ENCODE data around the gene PPM1L. TPM values are rescaled to one million over a fixed set of nuclear protein-coding genes. Genes with fewer than 3 reads are reported as not detected.
"Not testable (repeated sequence)": the region's sequence is repeated elsewhere in the genome, so short reads cannot be mapped to it uniquely, and the experiment has no call there.

The PPM1L gene
- total RNA-seq, 2 donors from 2014 or later = 13.3 to 25.3 TPM

DNA sequence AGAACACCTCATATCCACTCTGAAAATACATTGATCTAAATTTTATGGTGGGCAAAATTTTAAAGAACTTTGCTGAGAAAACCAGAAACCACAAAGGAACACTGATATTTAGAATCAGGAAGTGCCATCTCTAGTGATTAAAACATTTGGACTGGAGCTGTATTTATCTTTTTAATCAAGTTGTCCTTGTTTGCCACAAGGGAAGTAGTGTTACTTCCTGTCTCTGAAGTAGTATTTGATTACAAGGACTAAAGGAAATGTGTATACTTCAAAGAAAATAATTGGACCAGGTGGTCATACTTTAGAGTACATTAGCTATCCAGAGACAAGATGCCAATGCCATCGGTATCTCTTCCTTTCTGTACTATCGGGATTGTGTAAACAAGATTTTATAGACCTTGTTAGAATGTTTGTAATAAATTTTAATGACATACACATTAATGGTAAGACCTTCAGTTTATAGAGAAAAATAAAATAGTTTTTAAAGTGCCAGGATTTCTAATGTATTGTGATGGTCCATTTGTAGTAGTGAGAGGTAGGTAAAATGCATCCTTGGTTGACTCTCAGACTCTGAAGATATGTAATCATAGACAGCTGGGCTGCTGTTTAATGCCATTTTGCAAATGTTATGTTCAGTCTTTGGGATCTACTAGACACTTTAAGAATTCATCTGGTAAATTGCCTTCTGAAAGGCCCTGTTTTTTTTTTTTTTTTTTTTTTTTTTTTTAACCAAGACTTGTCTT, 217.2 kb downstream of the PPM1L start:
- DNase-seq (ENCODE audit: low spot score) = no peak
- H3K36me3 ChIP-seq = no peaks in the 10 kb centered on the region

DNA sequence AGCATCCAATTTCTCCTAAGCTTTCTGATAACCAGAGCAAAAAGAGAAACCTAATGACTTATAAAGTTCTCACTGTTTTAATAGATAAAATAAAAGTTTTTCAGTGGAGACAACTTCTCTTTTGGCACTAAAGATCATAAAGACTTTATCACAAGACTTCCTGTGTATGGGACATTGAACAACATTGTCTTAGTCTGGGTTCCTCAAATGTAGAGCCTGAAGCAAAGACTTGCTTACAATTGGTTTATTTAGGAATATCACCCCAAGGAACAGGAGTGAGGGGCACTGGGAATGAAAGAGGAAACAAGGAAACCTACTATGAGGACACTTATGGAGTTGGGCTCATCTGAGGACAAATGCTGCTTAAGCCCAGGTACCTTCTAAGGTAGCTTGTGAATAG, 221.7 kb downstream of the PPM1L start:
- no peaks in the 10 kb centered on the region for H3K27me3 ChIP-seq (replicated peaks; ENCODE audit: insufficient read depth)
- H3K9me3 ChIP-seq = no peaks in the 10 kb centered on the region
- no peaks in the 10 kb centered on the region for H3K4me1 ChIP-seq (ENCODE audit: control insufficient read depth in 1 of 2, low read depth in 2 of 2)
- no peak for DNase-seq (ENCODE audit: low spot score)
- no peak overlapping the region for H3K27ac ChIP-seq
- no peak for ATAC-seq (ENCODE audit: insufficient number of reproducible peaks, low FRiP score, low read depth)
- TF ChIP-seq, protein P1, sequence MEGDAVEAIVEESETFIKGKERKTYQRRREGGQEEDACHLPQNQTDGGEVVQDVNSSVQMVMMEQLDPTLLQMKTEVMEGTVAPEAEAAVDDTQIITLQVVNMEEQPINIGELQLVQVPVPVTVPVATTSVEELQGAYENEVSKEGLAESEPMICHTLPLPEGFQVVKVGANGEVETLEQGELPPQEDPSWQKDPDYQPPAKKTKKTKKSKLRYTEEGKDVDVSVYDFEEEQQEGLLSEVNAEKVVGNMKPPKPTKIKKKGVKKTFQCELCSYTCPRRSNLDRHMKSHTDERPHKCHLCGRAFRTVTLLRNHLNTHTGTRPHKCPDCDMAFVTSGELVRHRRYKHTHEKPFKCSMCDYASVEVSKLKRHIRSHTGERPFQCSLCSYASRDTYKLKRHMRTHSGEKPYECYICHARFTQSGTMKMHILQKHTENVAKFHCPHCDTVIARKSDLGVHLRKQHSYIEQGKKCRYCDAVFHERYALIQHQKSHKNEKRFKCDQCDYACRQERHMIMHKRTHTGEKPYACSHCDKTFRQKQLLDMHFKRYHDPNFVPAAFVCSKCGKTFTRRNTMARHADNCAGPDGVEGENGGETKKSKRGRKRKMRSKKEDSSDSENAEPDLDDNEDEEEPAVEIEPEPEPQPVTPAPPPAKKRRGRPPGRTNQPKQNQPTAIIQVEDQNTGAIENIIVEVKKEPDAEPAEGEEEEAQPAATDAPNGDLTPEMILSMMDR (IDR thresholded peaks at IDR 0.05) = no peak
- H3K4me3 ChIP-seq = no peak overlapping the region
- H3K36me3 ChIP-seq = no peaks in the 10 kb centered on the region

More for the DNA sequence above, 217.2 kb downstream of the PPM1L start:
- TF ChIP-seq, protein P1 (IDR thresholded peaks at IDR 0.05) = no peak
- no peaks in the 10 kb centered on the region for H3K9me3 ChIP-seq
- no peaks in the 10 kb centered on the region for H3K27me3 ChIP-seq (replicated peaks; ENCODE audit: insufficient read depth)
- H3K4me1 ChIP-seq (ENCODE audit: control insufficient read depth in 1 of 2, low read depth in 2 of 2) = no peaks in the 10 kb centered on the region
- no peak overlapping the region for H3K4me3 ChIP-seq
- no peak overlapping the region for H3K27ac ChIP-seq
- ATAC-seq (ENCODE audit: insufficient number of reproducible peaks, low FRiP score, low read depth) = no peak

DNA sequence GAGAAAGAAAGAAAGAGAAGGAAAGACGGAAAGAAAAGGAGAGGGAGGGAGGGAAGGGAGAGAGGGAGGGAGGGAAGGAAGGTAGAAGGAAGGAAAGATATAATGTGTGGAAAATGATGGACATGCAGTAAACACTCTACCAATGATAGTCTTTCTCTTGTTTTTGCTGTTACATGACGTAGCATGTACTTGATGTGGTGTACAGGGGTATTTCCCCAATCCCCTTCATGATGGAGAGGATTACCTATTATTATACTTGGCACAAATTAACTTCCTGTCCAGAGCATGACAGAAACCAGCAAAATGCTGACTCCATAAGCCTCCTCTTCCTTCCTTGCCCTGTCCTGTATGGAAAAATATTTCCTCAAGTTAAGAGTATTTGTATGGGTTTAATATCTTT, 224.7 kb downstream of the PPM1L start:
- Histone ChIP-seq H3K36me3 (no peaks in the 10 kb centered on the region), H3K4me3 (no peak overlapping the region), H3K4me1 (ENCODE audit: control insufficient read depth in 1 of 2, low read depth in 2 of 2) (no peaks in the 10 kb centered on the region), H3K9me3 (no peaks in the 10 kb centered on the region), H3K27me3 (replicated peaks; ENCODE audit: insufficient read depth) (no peaks in the 10 kb centered on the region), H3K27ac (no peak overlapping the region)
- TF ChIP-seq, protein P1 (IDR thresholded peaks at IDR 0.05) = no peak
- DNase-seq (ENCODE audit: low spot score) (no peak), ATAC-seq (ENCODE audit: insufficient number of reproducible peaks, low FRiP score, low read depth) (no peak)

DNA sequence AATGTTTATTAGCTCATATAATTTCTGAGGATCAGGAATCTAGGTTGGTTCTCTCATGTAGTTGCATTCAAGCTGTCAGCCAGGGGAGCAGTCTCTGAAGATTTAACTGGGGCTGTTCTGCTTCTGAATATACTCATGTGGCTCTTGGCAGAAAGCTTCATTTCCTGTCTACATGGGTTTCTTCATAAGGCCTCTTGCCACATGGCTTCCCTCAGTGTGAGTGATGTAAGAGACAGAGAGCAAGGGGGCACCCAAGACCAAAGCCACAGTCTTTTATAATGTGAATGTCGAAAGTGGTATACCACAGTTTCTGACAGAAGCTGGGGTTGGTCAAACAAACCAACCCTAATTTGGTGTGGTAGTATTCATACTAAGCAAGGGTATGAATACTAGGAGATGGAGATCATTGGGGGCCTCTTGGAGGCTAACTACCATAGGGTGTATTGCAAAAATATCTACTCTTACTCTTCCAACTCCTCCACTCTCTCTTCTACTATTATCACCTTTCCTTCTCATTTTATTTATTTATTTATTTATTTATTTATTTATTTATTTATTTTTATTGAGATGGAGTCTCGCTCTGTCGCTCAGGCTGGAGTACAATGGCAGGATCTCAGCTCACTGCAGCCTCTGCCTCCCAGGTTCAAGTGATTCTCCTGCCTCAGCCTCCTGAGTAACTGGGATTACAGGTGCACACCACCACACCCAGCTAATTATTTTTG, 225.3 kb downstream of the PPM1L start:
- Histone ChIP-seq H3K27me3 (replicated peaks; ENCODE audit: insufficient read depth) (no peaks in the 10 kb centered on the region), H3K36me3 (no peaks in the 10 kb centered on the region), H3K4me3 (no peak overlapping the region), H3K27ac (no peak overlapping the region), H3K4me1 (ENCODE audit: control insufficient read depth in 1 of 2, low read depth in 2 of 2) (no peaks in the 10 kb centered on the region), H3K9me3 (no peaks in the 10 kb centered on the region)
- TF ChIP-seq, protein P1 (IDR thresholded peaks at IDR 0.05) = no peak
- ATAC-seq (ENCODE audit: insufficient number of reproducible peaks, low FRiP score, low read depth) (no peak), DNase-seq (ENCODE audit: low spot score) (no peak)

DNA sequence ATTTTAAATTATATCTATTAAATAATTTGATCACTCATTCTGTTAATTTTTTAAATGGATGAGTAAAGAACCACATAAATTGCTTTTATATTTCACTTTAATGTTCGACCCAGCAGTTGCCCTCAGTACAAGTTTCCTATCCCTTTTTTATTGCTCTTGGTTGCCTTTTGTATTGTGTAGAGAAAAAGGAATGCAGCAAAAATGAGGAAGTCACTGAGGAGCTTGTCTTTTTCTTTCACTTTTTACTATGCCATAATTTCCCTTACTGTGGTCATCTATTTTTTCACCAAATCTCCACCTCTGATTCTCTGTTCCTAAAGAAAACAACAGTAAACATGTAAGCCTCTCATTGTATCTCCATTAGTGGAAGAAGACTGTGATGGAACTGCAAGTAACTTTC, 226.5 kb downstream of the PPM1L start:
- H3K27ac ChIP-seq = no peak overlapping the region
- H3K27me3 ChIP-seq (replicated peaks; ENCODE audit: insufficient read depth) = no peaks in the 10 kb centered on the region
- DNase-seq (ENCODE audit: low spot score) (no peak), ATAC-seq (ENCODE audit: insufficient number of reproducible peaks, low FRiP score, low read depth) (no peak)
- TF ChIP-seq, protein P1 (IDR thresholded peaks at IDR 0.05) = no peak
- H3K9me3 ChIP-seq = no peaks in the 10 kb centered on the region
- H3K4me3 ChIP-seq = no peak overlapping the region
- no peaks in the 10 kb centered on the region for H3K4me1 ChIP-seq (ENCODE audit: control insufficient read depth in 1 of 2, low read depth in 2 of 2)
- H3K36me3 ChIP-seq = no peaks in the 10 kb centered on the region

DNA sequence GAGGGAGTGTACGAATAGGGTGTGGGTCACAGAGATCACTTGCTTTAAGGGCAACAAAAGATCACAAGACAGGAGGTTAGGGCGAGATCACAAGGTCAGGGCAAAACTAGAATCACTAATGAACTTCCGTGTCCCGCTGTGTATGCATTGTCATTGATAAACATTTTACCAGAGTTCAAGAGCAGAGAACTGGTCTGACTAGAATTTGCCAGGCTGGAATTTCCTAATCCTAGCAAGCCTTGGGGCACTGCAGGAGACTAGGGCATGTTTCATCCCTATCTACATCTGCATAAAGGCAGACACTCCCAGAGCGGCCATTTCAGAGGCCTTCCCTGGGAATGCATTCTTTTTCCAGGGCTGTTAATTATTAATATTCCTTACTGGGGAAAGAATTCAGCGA, 227.9 kb downstream of the PPM1L start:
- not testable (repeated sequence) for H3K4me3 ChIP-seq; DNase-seq (ENCODE audit: low spot score); H3K9me3 ChIP-seq; H3K4me1 ChIP-seq (ENCODE audit: control insufficient read depth in 1 of 2, low read depth in 2 of 2); H3K27me3 ChIP-seq (replicated peaks; ENCODE audit: insufficient read depth); H3K36me3 ChIP-seq; ATAC-seq (ENCODE audit: insufficient number of reproducible peaks, low FRiP score, low read depth); H3K27ac ChIP-seq

Measured in thoracic aorta (tissue), 2 donors.